Measurements from ENCODE around the gene TECPR2. TPM values are rescaled to one million over a fixed set of nuclear protein-coding genes. Genes with fewer than 3 reads are reported as not detected.
A peak's percentile ranks its signal among the peaks of the same experiment; 100 is the strongest.

The TECPR2 gene
- total RNA-seq, 1 experiment from 2014 or later, result 9.3 TPM

DNA sequence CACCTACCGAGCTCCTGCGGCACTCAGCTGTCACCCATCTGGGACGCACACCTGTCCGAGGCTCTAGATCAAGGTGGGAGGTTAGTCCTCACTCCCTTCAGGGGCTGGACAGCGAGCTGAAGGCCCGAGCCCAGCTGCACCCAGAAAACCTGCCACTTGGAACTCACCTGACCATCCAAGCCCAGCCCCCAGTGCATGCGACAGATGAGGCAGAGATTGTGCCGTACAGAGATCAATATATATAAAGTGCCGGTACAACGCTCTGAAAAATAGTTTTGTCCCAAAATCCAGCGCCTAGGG is 143.8 kb downstream of the TECPR2 start:
- POLR2A ChIA-PET, result no interaction called here
- TF ChIP-seq, protein P1, sequence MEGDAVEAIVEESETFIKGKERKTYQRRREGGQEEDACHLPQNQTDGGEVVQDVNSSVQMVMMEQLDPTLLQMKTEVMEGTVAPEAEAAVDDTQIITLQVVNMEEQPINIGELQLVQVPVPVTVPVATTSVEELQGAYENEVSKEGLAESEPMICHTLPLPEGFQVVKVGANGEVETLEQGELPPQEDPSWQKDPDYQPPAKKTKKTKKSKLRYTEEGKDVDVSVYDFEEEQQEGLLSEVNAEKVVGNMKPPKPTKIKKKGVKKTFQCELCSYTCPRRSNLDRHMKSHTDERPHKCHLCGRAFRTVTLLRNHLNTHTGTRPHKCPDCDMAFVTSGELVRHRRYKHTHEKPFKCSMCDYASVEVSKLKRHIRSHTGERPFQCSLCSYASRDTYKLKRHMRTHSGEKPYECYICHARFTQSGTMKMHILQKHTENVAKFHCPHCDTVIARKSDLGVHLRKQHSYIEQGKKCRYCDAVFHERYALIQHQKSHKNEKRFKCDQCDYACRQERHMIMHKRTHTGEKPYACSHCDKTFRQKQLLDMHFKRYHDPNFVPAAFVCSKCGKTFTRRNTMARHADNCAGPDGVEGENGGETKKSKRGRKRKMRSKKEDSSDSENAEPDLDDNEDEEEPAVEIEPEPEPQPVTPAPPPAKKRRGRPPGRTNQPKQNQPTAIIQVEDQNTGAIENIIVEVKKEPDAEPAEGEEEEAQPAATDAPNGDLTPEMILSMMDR (IDR thresholded peaks at IDR 0.05; ENCODE audit: insufficient read depth in 1 of 2, low read depth in 1 of 2, low read length in 1 of 2, severe bottlenecking in 1 of 2, unreplicated experiment in 1 of 2), result no peak
- Mint-ChIP-seq H3K36me3 (ENCODE audit: insufficient read depth, unreplicated experiment) (peaks cover 19% of the 10 kb centered on the region), H3K4me3 (ENCODE audit: unreplicated experiment) (no peak overlapping the region), H3K9me3 (ENCODE audit: unreplicated experiment) (no peaks in the 10 kb centered on the region), H3K27me3 (ENCODE audit: insufficient read depth, unreplicated experiment) (no peaks in the 10 kb centered on the region), H3K27ac (ENCODE audit: unreplicated experiment) (no peak overlapping the region), H3K4me1 (ENCODE audit: low read depth, unreplicated experiment) (no peaks in the 10 kb centered on the region)
- Histone ChIP-seq H3K36me3 (ENCODE audit: control insufficient read depth, insufficient read depth, low read length) (no peaks in the 10 kb centered on the region), H3K27me3 (replicated peaks; ENCODE audit: control insufficient read depth, insufficient read depth, low read length) (no peaks in the 10 kb centered on the region), H3K9me3 (no peaks in the 10 kb centered on the region), H3K4me1 (peaks cover 24% of the 10 kb centered on the region), H3K4me3 (ENCODE audit: low read depth, low read length) (no peak overlapping the region)
- intact Hi-C loops (cut with micrococcal nuclease; ENCODE audit: unreplicated experiment), result loop anchor here (5.0 kb wide), 1 partner anchor 39 kb away; no protein-coding TSS in a partner anchor
- DNase-seq, result no peak
- CTCF ChIA-PET, result interaction anchor here (0.9 kb wide), 1 partner anchor 66 kb away, joined by 3 read pairs; no protein-coding TSS in a partner anchor
- no TSS peak for BruUV-seq (replicated peaks)

- CTCF ChIA-PET, result interaction anchor here (1.2 to 2.1 kb wide), 3 partner anchors 17 to 69 kb away, joined by 3 to 7 read pairs (median 6); no protein-coding TSS in a partner anchor
- no peaks in the 10 kb centered on the region for H3K4me1 Mint-ChIP-seq (ENCODE audit: low read depth, unreplicated experiment)
- TF ChIP-seq, protein P1 (IDR thresholded peaks at IDR 0.05; ENCODE audit: insufficient read depth in 1 of 2, low read depth in 1 of 2, low read length in 1 of 2, severe bottlenecking in 1 of 2, unreplicated experiment in 1 of 2), result no peak
- no TSS peak for BruUV-seq (replicated peaks)
- Histone ChIP-seq H3K4me1 (peaks cover 24% of the 10 kb centered on the region), H3K9me3 (no peaks in the 10 kb centered on the region), H3K4me3 (ENCODE audit: low read depth, low read length) (no peak overlapping the region), H3K27me3 (replicated peaks; ENCODE audit: control insufficient read depth, insufficient read depth, low read length) (no peaks in the 10 kb centered on the region), H3K36me3 (ENCODE audit: control insufficient read depth, insufficient read depth, low read length) (no peaks in the 10 kb centered on the region)
- no peak overlapping the region for H3K27ac Mint-ChIP-seq (ENCODE audit: unreplicated experiment)
- POLR2A ChIA-PET, result no interaction called here
- H3K36me3 Mint-ChIP-seq (ENCODE audit: insufficient read depth, unreplicated experiment), result peaks cover 13% of the 10 kb centered on the region
- no peak overlapping the region for H3K4me3 Mint-ChIP-seq (ENCODE audit: unreplicated experiment)
- no peak for DNase-seq
- intact Hi-C loops (cut with micrococcal nuclease; ENCODE audit: unreplicated experiment), result loop anchor here (5.0 kb wide), 1 partner anchor 40 kb away; no protein-coding TSS in a partner anchor
- H3K9me3 Mint-ChIP-seq (ENCODE audit: unreplicated experiment), result no peaks in the 10 kb centered on the region
- no peaks in the 10 kb centered on the region for H3K27me3 Mint-ChIP-seq (ENCODE audit: insufficient read depth, unreplicated experiment)
These were observed 144.5 kb downstream of the TECPR2 start for GRCh38 chr14:102507081-102507856.

GRCh38 chr14:102507857-102508312 is 145.1 kb downstream of the TECPR2 start:
- Histone ChIP-seq H3K9me3 (no peaks in the 10 kb centered on the region), H3K36me3 (ENCODE audit: control insufficient read depth, insufficient read depth, low read length) (no peaks in the 10 kb centered on the region), H3K4me3 (ENCODE audit: low read depth, low read length) (peak overlapping the region; percentile 63), H3K27me3 (replicated peaks; ENCODE audit: control insufficient read depth, insufficient read depth, low read length) (no peaks in the 10 kb centered on the region), H3K4me1 (peaks cover 24% of the 10 kb centered on the region)
- BruUV-seq (replicated peaks), result no TSS peak
- Mint-ChIP-seq H3K27me3 (ENCODE audit: insufficient read depth, unreplicated experiment) (no peaks in the 10 kb centered on the region), H3K36me3 (ENCODE audit: insufficient read depth, unreplicated experiment) (peaks cover 13% of the 10 kb centered on the region), H3K4me1 (ENCODE audit: low read depth, unreplicated experiment) (no peaks in the 10 kb centered on the region), H3K9me3 (ENCODE audit: unreplicated experiment) (no peaks in the 10 kb centered on the region), H3K27ac (ENCODE audit: unreplicated experiment) (peak overlapping the region; percentile 9), H3K4me3 (ENCODE audit: unreplicated experiment) (peak overlapping the region; percentile 90)
- no peak for DNase-seq
- CTCF ChIA-PET, result interaction anchor here (0.6 to 2.1 kb wide), 6 partner anchors 16 to 379 kb away, joined by 3 to 7 read pairs (median 4); no protein-coding TSS in a partner anchor
- POLR2A ChIA-PET, result interaction anchor here (1.3 kb wide), 1 partner anchor 16 kb away, joined by 3 read pairs; no protein-coding TSS in a partner anchor
- TF ChIP-seq, protein P1 (IDR thresholded peaks at IDR 0.05; ENCODE audit: insufficient read depth in 1 of 2, low read depth in 1 of 2, low read length in 1 of 2, severe bottlenecking in 1 of 2, unreplicated experiment in 1 of 2), result peak in 1 of 2 experiments; percentile 6
- intact Hi-C loops (cut with micrococcal nuclease; ENCODE audit: unreplicated experiment), result loop anchor here (2.0 to 5.0 kb wide), 2 partner anchors 41 to 69 kb away; no protein-coding TSS in a partner anchor

Measured in Caco-2 (cell line).